Thyroid gland (tissue), 4 donors: Measurements from ENCODE around the gene CDK16.

ENCODE experiments used
- CTCF ChIP-seq, 6 experiments: fragments of 200-600 bp in 3 of 6; fragments of 450-650 bp in 3 of 6; sonication (generic) in 3 of 6; IDR thresholded peaks; one replicate each; pipeline ENCODE4 v1.5.1; 2016 to 2019; ENCODE audit warnings: antibody characterized with exemption in 6 of 6, mild to moderate bottlenecking in 2 of 6, inconsistent platforms in 1 of 6, moderate library complexity in 1 of 6
- POLR2A ChIP-seq, 2 donors: fragments of 450-650 bp; IDR thresholded peaks; one replicate each; pipeline ENCODE4 v1.6.1; 2017; ENCODE audit warnings: antibody characterized with exemption in 2 of 2, mild to moderate bottlenecking in 2 of 2, moderate library complexity in 1 of 2

DNA sequence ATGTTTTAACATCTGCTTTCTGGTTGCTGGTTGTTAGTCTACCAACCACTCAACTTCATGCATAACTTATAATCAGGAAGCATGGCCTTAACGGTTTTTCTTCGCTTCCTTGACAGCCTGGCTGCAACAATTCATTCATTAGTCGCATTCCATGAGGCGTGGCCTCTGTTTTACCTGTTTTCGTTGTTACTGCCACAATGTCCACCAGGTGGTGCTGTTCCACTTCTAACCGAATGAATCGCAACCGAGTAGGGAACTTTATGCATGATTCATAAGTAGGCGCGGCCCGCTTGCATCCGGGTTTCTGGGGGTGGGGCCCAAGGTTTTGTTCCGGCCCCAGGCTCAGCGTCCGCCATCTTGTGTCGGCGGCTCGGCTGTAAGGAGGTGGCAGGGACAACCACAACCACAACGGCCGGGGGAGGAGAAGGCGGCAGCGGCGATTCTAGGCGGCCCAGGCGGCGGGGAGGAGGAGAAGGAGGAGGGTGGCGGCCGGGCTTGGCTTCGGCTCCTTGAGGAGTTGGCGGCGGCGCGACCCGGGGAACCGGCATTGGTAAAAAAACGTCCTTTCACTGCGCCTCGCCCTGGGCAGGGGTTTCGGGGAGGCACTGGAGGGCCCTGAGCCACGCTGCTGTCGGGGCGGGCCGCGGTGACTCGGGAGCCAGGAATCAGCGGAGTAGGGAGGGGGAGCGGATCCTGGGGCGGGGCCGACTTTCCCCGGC, 24.8 kb upstream of the CDK16 start, which contains the start of gene UBA1:
- TF ChIP-seq CTCF (IDR thresholded peaks at IDR 0.05): peak; percentile 30 to 96 (median 68)
- TF ChIP-seq POLR2A (IDR thresholded peaks at IDR 0.05): peak; percentile 45 to 90
